ENCODE data around the gene TMEM51. TPM values are rescaled to one million over a fixed set of nuclear protein-coding genes. Genes with fewer than 3 reads are reported as not detected.

The TMEM51 gene
- total RNA-seq, 1 donor from 2014 or later, result 31.4 TPM

DNA sequence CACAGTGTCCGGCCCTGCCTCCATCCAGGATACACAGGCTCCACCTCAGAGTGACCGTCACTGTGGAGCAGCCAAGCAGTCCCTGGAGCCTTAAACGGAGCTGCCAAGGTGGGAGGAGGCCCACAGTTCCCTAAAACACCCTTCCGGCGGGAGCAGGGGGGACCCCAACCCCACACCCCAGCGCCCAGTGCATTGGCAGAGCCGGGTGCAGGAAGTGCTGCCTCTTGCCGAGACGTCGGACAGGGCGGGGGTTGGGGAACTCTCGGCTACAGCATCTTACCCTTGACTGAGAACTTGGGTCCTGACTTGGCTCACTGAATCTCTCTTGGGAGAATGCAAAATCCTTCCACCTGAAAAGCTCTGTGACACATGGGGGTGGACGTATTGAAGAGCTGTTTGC is 38.7 kb upstream of the TMEM51 start:
- Histone ChIP-seq H3K4me3 (no peak overlapping the region), H3K36me3 (no peaks in the 10 kb centered on the region), H3K27ac (no peak overlapping the region), H3K9me3 (no peaks in the 10 kb centered on the region), H3K4me1 (no peaks in the 10 kb centered on the region), H3K27me3 (no peaks in the 10 kb centered on the region)
- intact Hi-C loops (cut with DNase I), result no loop called here
- TF ChIP-seq CTCF (IDR thresholded peaks at IDR 0.05) (no peak), POLR2AphosphoS5 (IDR thresholded peaks at IDR 0.05; ENCODE audit: insufficient read depth in 1 of 2, low read depth in 1 of 2) (no peak), POLR2A (IDR thresholded peaks at IDR 0.05) (no peak)
- no peak for DNase-seq (ENCODE audit: extremely low spot score in 2 of 2)

- no peak overlapping the region for H3K4me3 ChIP-seq
- no peak for DNase-seq (ENCODE audit: extremely low spot score in 2 of 2)
- TF ChIP-seq POLR2A (IDR thresholded peaks at IDR 0.05) (no peak), CTCF (IDR thresholded peaks at IDR 0.05) (no peak), POLR2AphosphoS5 (IDR thresholded peaks at IDR 0.05; ENCODE audit: insufficient read depth in 1 of 2, low read depth in 1 of 2) (no peak)
- H3K9me3 ChIP-seq, result no peaks in the 10 kb centered on the region
- intact Hi-C loops (cut with DNase I), result no loop called here
- no peaks in the 10 kb centered on the region for H3K36me3 ChIP-seq
- no peaks in the 10 kb centered on the region for H3K4me1 ChIP-seq
- H3K27me3 ChIP-seq, result no peaks in the 10 kb centered on the region
- no peak overlapping the region for H3K27ac ChIP-seq
Observed at GRCh38 chr1:15115542-15116330, 37.8 kb upstream of the TMEM51 start.

- H3K9me3 ChIP-seq, result no peaks in the 10 kb centered on the region
- intact Hi-C loops (cut with DNase I), result no loop called here
Observed at GRCh38 chr1:15116966-15117365, 36.6 kb upstream of the TMEM51 start.

DNA sequence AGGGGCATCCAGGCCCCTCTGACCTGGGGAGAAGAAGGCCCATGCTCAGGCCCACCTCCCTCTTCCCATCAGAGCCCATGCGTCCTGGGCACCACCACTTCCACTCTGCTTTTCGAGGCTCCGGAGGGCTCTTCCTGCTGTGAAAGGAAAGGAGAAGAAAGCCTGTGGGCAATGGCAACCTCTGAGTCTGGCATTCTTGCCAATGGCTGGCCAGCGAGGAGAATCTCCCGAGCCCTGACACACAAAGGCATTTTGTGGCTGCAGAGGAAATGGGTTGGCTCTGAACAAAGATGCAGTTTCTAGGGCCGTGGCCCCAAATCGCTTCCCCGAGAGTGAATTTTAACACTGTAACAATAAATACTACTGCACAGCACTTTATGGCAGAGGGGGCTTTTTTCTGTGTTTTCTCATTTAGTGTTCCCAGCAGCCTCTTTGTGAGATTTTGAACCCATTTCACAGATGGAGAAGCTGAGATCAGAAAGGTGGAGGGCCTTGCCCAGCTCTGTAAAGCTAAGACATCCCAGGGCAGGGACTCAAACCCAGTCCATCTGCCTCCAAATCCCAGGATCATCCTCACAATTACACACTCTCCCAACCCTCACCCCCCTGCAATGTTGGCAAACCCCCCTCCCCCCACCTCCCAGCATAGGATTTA is 35.7 kb upstream of the TMEM51 start:
- no peak overlapping the region for H3K4me3 ChIP-seq
- H3K4me1 ChIP-seq, result no peaks in the 10 kb centered on the region
- intact Hi-C loops (cut with DNase I), result no loop called here
- no peaks in the 10 kb centered on the region for H3K36me3 ChIP-seq
- H3K9me3 ChIP-seq, result no peaks in the 10 kb centered on the region
- TF ChIP-seq POLR2A (IDR thresholded peaks at IDR 0.05) (no peak), POLR2AphosphoS5 (IDR thresholded peaks at IDR 0.05; ENCODE audit: insufficient read depth in 1 of 2, low read depth in 1 of 2) (no peak), CTCF (IDR thresholded peaks at IDR 0.05) (no peak)
- H3K27me3 ChIP-seq, result no peaks in the 10 kb centered on the region
- DNase-seq (ENCODE audit: extremely low spot score in 2 of 2), result no peak
- H3K27ac ChIP-seq, result no peak overlapping the region

More at GRCh38 chr1:15116966-15117365, 36.6 kb upstream of the TMEM51 start:
- no peak overlapping the region for H3K27ac ChIP-seq
- H3K4me3 ChIP-seq, result no peak overlapping the region
- H3K36me3 ChIP-seq, result no peaks in the 10 kb centered on the region
- TF ChIP-seq POLR2AphosphoS5 (IDR thresholded peaks at IDR 0.05; ENCODE audit: insufficient read depth in 1 of 2, low read depth in 1 of 2) (no peak), POLR2A (IDR thresholded peaks at IDR 0.05) (no peak), CTCF (IDR thresholded peaks at IDR 0.05) (no peak)
- no peak for DNase-seq (ENCODE audit: extremely low spot score in 2 of 2)
- no peaks in the 10 kb centered on the region for H3K27me3 ChIP-seq
- no peaks in the 10 kb centered on the region for H3K4me1 ChIP-seq

DNA sequence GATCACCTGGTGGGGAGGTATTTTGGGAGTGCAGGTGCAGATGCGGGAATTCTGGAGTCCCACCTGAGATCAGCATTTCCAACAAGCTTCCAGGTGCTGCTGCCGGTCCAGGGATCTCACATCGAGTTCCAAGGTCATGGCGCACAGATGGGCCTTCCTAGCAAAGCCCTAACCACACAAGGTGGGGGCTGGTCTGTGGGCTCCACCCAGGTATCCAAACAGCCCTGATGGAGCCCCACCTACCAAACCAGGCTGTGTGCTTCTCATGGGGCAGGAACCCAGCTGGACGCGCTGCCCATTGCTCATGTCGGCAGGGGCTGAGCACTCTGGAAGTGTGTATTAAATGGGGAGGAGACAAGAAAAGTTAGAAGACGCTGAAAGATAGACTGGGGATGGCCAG is 35.0 kb upstream of the TMEM51 start:
- Histone ChIP-seq H3K4me1 (no peaks in the 10 kb centered on the region), H3K27me3 (no peaks in the 10 kb centered on the region), H3K4me3 (no peak overlapping the region), H3K27ac (no peak overlapping the region), H3K36me3 (no peaks in the 10 kb centered on the region), H3K9me3 (no peaks in the 10 kb centered on the region)
- TF ChIP-seq CTCF (IDR thresholded peaks at IDR 0.05) (no peak), POLR2AphosphoS5 (IDR thresholded peaks at IDR 0.05; ENCODE audit: insufficient read depth in 1 of 2, low read depth in 1 of 2) (no peak), POLR2A (IDR thresholded peaks at IDR 0.05) (no peak)
- no peak for DNase-seq (ENCODE audit: extremely low spot score in 2 of 2)
- intact Hi-C loops (cut with DNase I), result no loop called here
